GM21447 (cell line): ENCODE data around the gene FAXC.
"Not testable (repeated sequence)": the region's sequence is repeated elsewhere in the genome, so short reads cannot be mapped to it uniquely, and the experiment has no call there.

Experiments used
- ATAC-seq: cut with Tn5 transposase; IDR thresholded peaks from one replicate; pipeline ENCODE4 v1.9.1; 2021; ENCODE audit not compliant: unreplicated experiment

FAXC gene

GRCh38 chr6:99288668-99289067, 60.8 kb downstream of the FAXC start:
- no peak for ATAC-seq

GRCh38 chr6:99287523-99287922, 62.0 kb downstream of the FAXC start:
- no peak for ATAC-seq

- no peak for ATAC-seq
These were observed 63.6 kb downstream of the FAXC start for GRCh38 chr6:99285881-99286280.

GRCh38 chr6:99282479-99283062, 66.9 kb downstream of the FAXC start:
- no peak for ATAC-seq

GRCh38 chr6:99276747-99277146, 72.7 kb downstream of the FAXC start:
- no peak for ATAC-seq

GRCh38 chr6:99270826-99271225, 78.6 kb downstream of the FAXC start:
- ATAC-seq, result no peak

- ATAC-seq, result no peak
These were observed 79.4 kb downstream of the FAXC start for GRCh38 chr6:99270030-99270429.

- ATAC-seq, result no peak
These were observed 80.3 kb downstream of the FAXC start for GRCh38 chr6:99269207-99269606.

GRCh38 chr6:99266996-99267395, 82.5 kb downstream of the FAXC start:
- ATAC-seq, result not testable (repeated sequence)

- not testable (repeated sequence) for ATAC-seq
These were observed 84.0 kb downstream of the FAXC start for GRCh38 chr6:99265447-99265846.

GRCh38 chr6:99254616-99255550, 94.6 kb downstream of the FAXC start:
- ATAC-seq, result no peak

GRCh38 chr6:99253271-99253670, 96.2 kb downstream of the FAXC start:
- no peak for ATAC-seq

- ATAC-seq, result no peak
These were observed 97.1 kb downstream of the FAXC start for GRCh38 chr6:99252421-99252820.

- ATAC-seq, result no peak
These were observed 99.0 kb downstream of the FAXC start for GRCh38 chr6:99250476-99250875.

GRCh38 chr6:99246602-99247001, 102.9 kb downstream of the FAXC start:
- no peak for ATAC-seq

GRCh38 chr6:99241905-99242534, 107.5 kb downstream of the FAXC start:
- ATAC-seq, result no peak

- no peak for ATAC-seq
These were observed 113.5 kb downstream of the FAXC start for GRCh38 chr6:99236010-99236409.

GRCh38 chr6:99233219-99233618, 116.3 kb downstream of the FAXC start:
- no peak for ATAC-seq

GRCh38 chr6:99232056-99232455, 117.4 kb downstream of the FAXC start:
- no peak for ATAC-seq

- no peak for ATAC-seq
These were observed 124.3 kb downstream of the FAXC start for GRCh38 chr6:99225172-99225571.
